ENCODE results near the gene PAXX. TPM values are rescaled to one million over a fixed set of nuclear protein-coding genes. Genes with fewer than 3 reads are reported as not detected.

The PAXX gene
- total and polyA plus RNA-seq, 9 of the 15 experiments (the other 6 are each of a cell fraction or from before 2014, with no cell fraction given): 1.2 to 175 (median 38.5) TPM

DNA sequence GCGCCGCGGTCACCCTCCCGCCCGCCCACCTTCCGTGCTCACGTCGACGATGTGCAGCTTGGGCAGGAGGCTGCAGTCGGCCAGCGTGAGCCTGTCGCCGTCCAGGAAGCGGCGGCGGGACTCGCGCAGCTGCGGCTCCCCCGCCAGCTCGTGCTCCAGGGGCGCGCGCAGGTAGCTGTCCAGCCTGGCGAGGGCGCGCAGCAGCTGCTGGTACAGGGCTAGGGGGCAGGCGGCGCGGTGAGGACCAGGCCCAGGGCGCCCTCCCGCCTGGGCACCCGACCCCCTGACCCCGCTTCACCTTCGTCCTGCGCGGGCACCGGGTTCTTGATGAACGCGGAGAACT is 2.6 kb downstream of the PAXX start:
- in situ Hi-C loops (cut with MboI): no loop called here
- Histone ChIP-seq H3K79me2 (ENCODE audit: control insufficient read depth, insufficient read depth, low read length) (peaks cover 18% of the 10 kb centered on the region), H3K27ac (ENCODE audit: extremely low read depth, low read depth, low read length) (no peak overlapping the region), H2AFZ (ENCODE audit: low read depth, low read length) (no peak overlapping the region), H4K20me1 (replicated peaks; ENCODE audit: control insufficient read depth, insufficient read depth, low read length) (no peaks in the 10 kb centered on the region), H3K36me3 (ENCODE audit: control insufficient read depth, insufficient read depth, low read length) (peaks cover 22% of the 10 kb centered on the region; the same call in 1 of the 3 replicates), H3K27me3 (ENCODE audit: control insufficient read depth in 2 of 2, insufficient read depth in 2 of 2, low read length in 2 of 2) (no peaks in the 10 kb centered on the region), H3K4me1 (replicated peaks in 1 of 2; ENCODE audit: control insufficient read depth in 2 of 2, insufficient read depth in 2 of 2, low read length in 2 of 2) (peaks cover 30 to 75% of the 10 kb centered on the region in 2 experiments), H3K9ac (ENCODE audit: insufficient read depth in 1 of 2, low read depth in 2 of 2, low read length in 2 of 2) (no peak overlapping the region), H3K4me3 (no peak overlapping the region), H3K4me2 (ENCODE audit: insufficient read depth, low read length) (no peak overlapping the region), H3K9me1 (ENCODE audit: control insufficient read depth, insufficient read depth, low read length) (no peaks in the 10 kb centered on the region), H3K9me3 (replicated peaks; ENCODE audit: control insufficient read depth, insufficient read depth, low read depth, low read length) (peaks cover 6% of the 10 kb centered on the region)
- ChIA-PET POLR2A (no interaction called here), CTCF (ENCODE audit: low intra/inter-chr PET ratio) (no interaction called here)
- FAIRE-seq (no peak), DNase-seq (ENCODE audit: extremely low read depth in 1 of 4, low spot score in 3 of 4) (no peak), ATAC-seq (no peak)
- TF ChIP-seq, protein P1, sequence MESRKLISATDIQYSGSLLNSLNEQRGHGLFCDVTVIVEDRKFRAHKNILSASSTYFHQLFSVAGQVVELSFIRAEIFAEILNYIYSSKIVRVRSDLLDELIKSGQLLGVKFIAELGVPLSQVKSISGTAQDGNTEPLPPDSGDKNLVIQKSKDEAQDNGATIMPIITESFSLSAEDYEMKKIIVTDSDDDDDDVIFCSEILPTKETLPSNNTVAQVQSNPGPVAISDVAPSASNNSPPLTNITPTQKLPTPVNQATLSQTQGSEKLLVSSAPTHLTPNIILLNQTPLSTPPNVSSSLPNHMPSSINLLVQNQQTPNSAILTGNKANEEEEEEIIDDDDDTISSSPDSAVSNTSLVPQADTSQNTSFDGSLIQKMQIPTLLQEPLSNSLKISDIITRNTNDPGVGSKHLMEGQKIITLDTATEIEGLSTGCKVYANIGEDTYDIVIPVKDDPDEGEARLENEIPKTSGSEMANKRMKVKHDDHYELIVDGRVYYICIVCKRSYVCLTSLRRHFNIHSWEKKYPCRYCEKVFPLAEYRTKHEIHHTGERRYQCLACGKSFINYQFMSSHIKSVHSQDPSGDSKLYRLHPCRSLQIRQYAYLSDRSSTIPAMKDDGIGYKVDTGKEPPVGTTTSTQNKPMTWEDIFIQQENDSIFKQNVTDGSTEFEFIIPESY (CRISPR knock-in tag; IDR thresholded peaks at IDR 0.05): peak; percentile 97
- TF ChIP-seq SMARCA4 (IDR thresholded peaks at IDR 0.05) (no peak), RBM22 (IDR thresholded peaks at IDR 0.05; ENCODE audit: low read depth, low read length, poor library complexity, severe bottlenecking) (peak; percentile 41), HNRNPL (IDR thresholded peaks at IDR 0.05; ENCODE audit: low read depth, low read length) (0 out of 2 replicates have a peak, but pooled peaks have one; percentile 39), CREM (IDR thresholded peaks at IDR 0.05; ENCODE audit: low read depth) (no peak)
- BruUV-seq (replicated peaks): no TSS peak
- intact Hi-C loops (cut with micrococcal nuclease): loop anchor here (5.0 kb wide), 1 partner anchor 48 kb away; the partner anchor contains the start of gene C8G
- 97% methylated on average over 9 of the region's 40 CpGs for WGBS (ENCODE audit: insufficient coverage, low coverage, missing lambda C conversion rate)

Measured in K562 (cell line).